Body of pancreas (tissue), 4 donors: ENCODE data around the gene ATP6V1B1. TPM values are rescaled to one million over a fixed set of nuclear protein-coding genes. Genes with fewer than 3 reads are reported as not detected.

ENCODE experiments used
- ATAC-seq: fragments of 150-250 bp; one replicate; pipeline ENCODE4 v1.9.1; 2016
- DNase-seq, 4 donors: peaks; one replicate each; pipeline ENCODE4 v3.0.0-alpha.2; 2019
- H3K27ac ChIP-seq, 4 donors: fragments of 200-600 bp; sonication (generic); 1 replicate in 3 of 4; 2 replicates in 1 of 4; pipeline versions ENCODE4 v1.5.1 to v1.6.1; 2016 to 2019; ENCODE audit warnings: mild to moderate bottlenecking in 1 of 4, mixed read lengths in 1 of 4, moderate library complexity in 1 of 4
- H3K27me3 ChIP-seq, 2 donors: fragments of 200-600 bp; sonication (generic); one replicate each; pipeline ENCODE4 v1.6.0; 2016; ENCODE audit warnings: mild to moderate bottlenecking in 1 of 2
- H3K36me3 ChIP-seq, 2 donors: fragments of 200-600 bp; sonication (generic); replicated peaks in 1 of 2; 2 replicates each; pipeline ENCODE4 v1.5.1; 2016; ENCODE audit warnings: low read depth in 2 of 2; ENCODE audit not compliant: insufficient read depth in 1 of 2
- H3K4me1 ChIP-seq: fragments of 200-600 bp; sonication (generic); one replicate; pipeline ENCODE4 v1.6.0; 2016
- H3K4me3 ChIP-seq, 2 donors: fragments of 200-600 bp; sonication (generic); 1 replicate in 1 of 2; 2 replicates in 1 of 2; pipeline ENCODE4 v1.5.1; 2016 to 2019
- H3K9me3 ChIP-seq, 3 donors: fragments of 200-600 bp; sonication (generic); 1 replicate in 2 of 3; 2 replicates in 1 of 3; pipeline ENCODE4 v1.5.1; 2016
- CTCF ChIP-seq, 7 experiments: fragments of 450-650 bp in 4 of 7; fragments of 200-600 bp in 3 of 7; sonication (generic) in 3 of 7; IDR thresholded peaks; one replicate each; pipeline ENCODE4 v1.5.1; 2016 to 2019; ENCODE audit warnings: antibody characterized with exemption in 7 of 7
- POLR2A ChIP-seq, 3 donors: fragments of 450-650 bp; IDR thresholded peaks; one replicate each; pipeline ENCODE4 v1.6.1; 2016; ENCODE audit warnings: antibody characterized with exemption in 3 of 3, mild to moderate bottlenecking in 2 of 3
- WGBS, 2 donors: methylation state at CpG; one replicate each; pipeline ENCODE4 v1.1.5; 2017; 5-methylcytosine and 5-hydroxymethylcytosine counted together
- intact Hi-C: fragments of 100-400 bp; cut with DNase I; formaldehyde crosslinking; loops from one replicate; pipeline ENCODE4 v1.15.1; 2023
- total RNA-seq, 2 donors: library from RNA; depleted of rRNA; stranded (reverse); fragments of >200 nt; gene quantifications; one replicate each; pipeline ENCODE4 v1.1.0, GENCODE V29; 2016

The ATP6V1B1 gene
- total RNA-seq, 2 donors from 2014 or later: 9.9 to 17.9 TPM

- no peak overlapping the region for H3K4me3 ChIP-seq
- intact Hi-C loops: no loop called here
- H3K4me1 ChIP-seq: peaks cover 24% of the 10 kb centered on the region
- DNase-seq (no peak), ATAC-seq (no peak)
- no peaks in the 10 kb centered on the region for H3K9me3 ChIP-seq
- no peak overlapping the region for H3K27ac ChIP-seq
- peaks cover 0 to 5% of the 10 kb centered on the region in 2 donors for H3K27me3 ChIP-seq
- H3K36me3 ChIP-seq: no peaks in the 10 kb centered on the region
- TF ChIP-seq CTCF (IDR thresholded peaks at IDR 0.05) (no peak), POLR2A (IDR thresholded peaks at IDR 0.05) (no peak)
- 30 to 42% methylated on average over 16 of the region's 16 CpGs for WGBS, 2 donors
Measured at GRCh38 chr2:70896765-70897202, 38.9 kb upstream of the ATP6V1B1 start.

GRCh38 chr2:70897203-70897976 lies 38.3 kb upstream of the ATP6V1B1 start:
- H3K27me3 ChIP-seq: peaks cover 0 to 5% of the 10 kb centered on the region in 2 donors
- no peaks in the 10 kb centered on the region for H3K36me3 ChIP-seq
- no peak overlapping the region for H3K4me3 ChIP-seq
- peaks cover 28% of the 10 kb centered on the region for H3K4me1 ChIP-seq
- no peaks in the 10 kb centered on the region for H3K9me3 ChIP-seq
- intact Hi-C loops: no loop called here
- H3K27ac ChIP-seq: no peak overlapping the region
- ATAC-seq (no peak), DNase-seq (no peak)
- TF ChIP-seq CTCF (IDR thresholded peaks at IDR 0.05) (no peak), POLR2A (IDR thresholded peaks at IDR 0.05) (no peak)
- 35 to 40% methylated on average over 27 to 35 of the region's 35 CpGs for WGBS, 2 donors

GRCh38 chr2:70897977-70898226 lies 37.8 kb upstream of the ATP6V1B1 start:
- Histone ChIP-seq H3K27ac (no peak overlapping the region), H3K27me3 (peaks cover 0 to 5% of the 10 kb centered on the region in 2 donors), H3K4me1 (peaks cover 28% of the 10 kb centered on the region), H3K4me3 (no peak overlapping the region), H3K9me3 (no peaks in the 10 kb centered on the region), H3K36me3 (no peaks in the 10 kb centered on the region)
- DNase-seq: no peak
- no peak for ATAC-seq
- 36 to 45% methylated on average over 5 of the region's 5 CpGs for WGBS, 2 donors
- TF ChIP-seq POLR2A (IDR thresholded peaks at IDR 0.05) (no peak), CTCF (IDR thresholded peaks at IDR 0.05) (no peak)
- intact Hi-C loops: no loop called here

- TF ChIP-seq CTCF (IDR thresholded peaks at IDR 0.05) (no peak), POLR2A (IDR thresholded peaks at IDR 0.05) (no peak)
- H3K4me3 ChIP-seq: no peak overlapping the region
- WGBS, 2 donors: 62 to 69% methylated on average over 16 of the region's 16 CpGs
- H3K27ac ChIP-seq: no peak overlapping the region
- ATAC-seq (no peak), DNase-seq (no peak)
- H3K36me3 ChIP-seq: no peaks in the 10 kb centered on the region
- intact Hi-C loops: no loop called here
- H3K9me3 ChIP-seq: no peaks in the 10 kb centered on the region
- H3K27me3 ChIP-seq: peaks cover 0 to 5% of the 10 kb centered on the region in 2 donors
- peaks cover 28% of the 10 kb centered on the region for H3K4me1 ChIP-seq
Measured at GRCh38 chr2:70898363-70899240, 37.1 kb upstream of the ATP6V1B1 start.
